CD14-positive monocyte (primary cell): ENCODE data around the gene HIF1A. TPM values are rescaled to one million over a fixed set of nuclear protein-coding genes. Genes with fewer than 3 reads are reported as not detected.
"Not testable (repeated sequence)": the region's sequence is repeated elsewhere in the genome, so short reads cannot be mapped to it uniquely, and the experiment has no call there.

ENCODE experiments used
- DNase-seq, 3 donors: peaks; one replicate each; pipeline ENCODE4 v3.0.0-alpha.2; 2011 to 2022
- H2AFZ ChIP-seq: 2 replicates; pipeline ENCODE4 v1.6.0; 2012; ENCODE audit warnings: mild to moderate bottlenecking, low read depth, low read length, inconsistent platforms; ENCODE audit not compliant: insufficient read depth, poor library complexity, severe bottlenecking
- H3K27ac ChIP-seq, 2 donors: 1 replicate in 1 of 2; 2 replicates in 1 of 2; pipeline ENCODE4 v1.5.1; 2012 to 2013; ENCODE audit warnings: low read length in 2 of 2, control low read depth in 1 of 2, inconsistent platforms in 1 of 2, low read depth in 1 of 2, mild to moderate bottlenecking in 1 of 2
- H3K27me3 ChIP-seq, 2 donors: one replicate each; pipeline versions ENCODE4 v1.6.0 to v1.6.1; 2011 to 2013; ENCODE audit warnings: low read length in 2 of 2; ENCODE audit not compliant: control insufficient read depth in 2 of 2, insufficient read depth in 2 of 2
- H3K36me3 ChIP-seq, 2 donors: replicated peaks in 1 of 2; 1 replicate in 1 of 2; 2 replicates in 1 of 2; pipeline versions ENCODE4 v1.5.1 to v1.6.1; 2012 to 2013; ENCODE audit warnings: low read length in 2 of 2, control low read depth in 1 of 2, inconsistent platforms in 1 of 2, mild to moderate bottlenecking in 1 of 2; ENCODE audit not compliant: insufficient read depth in 2 of 2, control insufficient read depth in 1 of 2
- H3K4me1 ChIP-seq, 2 donors: 1 replicate in 1 of 2; 2 replicates in 1 of 2; pipeline versions ENCODE4 v1.5.1 to v1.6.1; 2012 to 2013; ENCODE audit warnings: low read length in 2 of 2, control low read depth in 1 of 2, inconsistent platforms in 1 of 2, mild to moderate bottlenecking in 1 of 2, moderate library complexity in 1 of 2; ENCODE audit not compliant: insufficient read depth in 2 of 2, control insufficient read depth in 1 of 2
- H3K4me2 ChIP-seq: replicated peaks from 2 replicates; pipeline ENCODE3; 2012; ENCODE audit warnings: low read length, moderate library complexity, mild to moderate bottlenecking; ENCODE audit not compliant: poor library complexity, severe bottlenecking; ENCODE audit errors: extremely low read depth
- H3K4me3 ChIP-seq, 3 experiments: fragments of 200-600 bp in 1 of 3; sonication (generic) in 1 of 3; replicated peaks in 1 of 3; 1 replicate in 2 of 3; 2 replicates in 1 of 3; pipeline ENCODE4 v1.5.1; 2011 to 2013; ENCODE audit warnings: low read length in 3 of 3, mild to moderate bottlenecking in 3 of 3, control low read depth in 2 of 3, low read depth in 2 of 3, inconsistent platforms in 1 of 3, moderate library complexity in 1 of 3
- H3K79me2 ChIP-seq: 2 replicates; pipeline ENCODE4 v1.6.0; 2012; ENCODE audit warnings: mild to moderate bottlenecking, control low read depth, inconsistent platforms, low read length, moderate library complexity; ENCODE audit not compliant: insufficient read depth
- H3K9ac ChIP-seq: 2 replicates; pipeline ENCODE4 v1.6.0; 2017; ENCODE audit warnings: low read length, mild to moderate bottlenecking; ENCODE audit not compliant: insufficient read depth, poor library complexity, severe bottlenecking
- H3K9me3 ChIP-seq, 2 donors: replicated peaks in 1 of 2; 1 replicate in 1 of 2; 2 replicates in 1 of 2; pipeline versions ENCODE4 v1.5.1 to v1.6.1; 2012 to 2013; ENCODE audit warnings: low read length in 2 of 2, control low read depth in 1 of 2; ENCODE audit not compliant: control insufficient read depth in 1 of 2, insufficient read depth in 1 of 2
- H4K20me1 ChIP-seq: 2 replicates; pipeline ENCODE4 v1.6.0; 2012; ENCODE audit warnings: mild to moderate bottlenecking, low read length, control low read depth, moderate library complexity; ENCODE audit not compliant: insufficient read depth
- H3K27ac Mint-ChIP-seq, 7 donors: one replicate each; pipeline ENCODE4 v1.8.0; 2020; ENCODE audit warnings: mild to moderate bottlenecking in 7 of 7, mixed read lengths in 7 of 7, moderate library complexity in 6 of 7, inconsistent platforms in 2 of 7
- H3K27me3 Mint-ChIP-seq, 3 donors: one replicate each; pipeline ENCODE4 v1.8.0; 2021 to 2022; ENCODE audit warnings: low read depth in 3 of 3, mild to moderate bottlenecking in 3 of 3, mixed read lengths in 3 of 3, moderate library complexity in 3 of 3, inconsistent platforms in 1 of 3
- H3K36me3 Mint-ChIP-seq, 2 donors: one replicate each; pipeline ENCODE4 v1.8.0; 2020; ENCODE audit warnings: mixed read lengths in 2 of 2, inconsistent platforms in 1 of 2, mild to moderate bottlenecking in 1 of 2
- H3K4me1 Mint-ChIP-seq: one replicate; pipeline ENCODE4 v1.8.0; 2020; ENCODE audit warnings: mild to moderate bottlenecking, mixed read lengths
- H3K4me3 Mint-ChIP-seq, 2 donors: one replicate each; pipeline ENCODE4 v1.8.0; 2020; ENCODE audit warnings: mild to moderate bottlenecking in 2 of 2, mixed read lengths in 2 of 2, moderate library complexity in 1 of 2
- H3K9me3 Mint-ChIP-seq, 7 donors: one replicate each; pipeline ENCODE4 v1.8.0; 2020 to 2022; ENCODE audit warnings: mixed read lengths in 7 of 7, mild to moderate bottlenecking in 6 of 7, moderate library complexity in 6 of 7, inconsistent platforms in 2 of 7
- CTCF ChIP-seq: fragments of 200-600 bp; IDR thresholded peaks from one replicate; pipeline ENCODE4 v1.8.0; 2022; ENCODE audit warnings: antibody characterized with exemption, mild to moderate bottlenecking
- WGBS: methylation state at CpG from one replicate; pipeline ENCODE4 v1.1.5; 2013; ENCODE audit warnings: missing lambda C conversion rate; ENCODE audit not compliant: insufficient coverage; 5-methylcytosine and 5-hydroxymethylcytosine counted together
- intact Hi-C, 2 donors: fragments of 100-400 bp; cut with micrococcal nuclease; formaldehyde crosslinking; loops; one replicate each; pipeline versions ENCODE4 v1.15.0 to v1.15.1; 2023
- polyA plus RNA-seq, 3 donors: library from polyadenylated mRNA; depleted of rRNA in 1 of 3; unstranded in 2 of 3; stranded (reverse) in 1 of 3; fragments of 300-500 nt in 2 of 3; fragments of >200 nt in 1 of 3; fragmentation: Illumina TruSeq in 2 of 3; gene quantifications; 1 replicate in 2 of 3; 2 replicates in 1 of 3; pipeline ENCODE4 v1.2.3, GENCODE V29; 2012 to 2021

HIF1A gene
- polyA plus RNA-seq, 3 donors = 79.0 to 137 (median 137) TPM

DNA sequence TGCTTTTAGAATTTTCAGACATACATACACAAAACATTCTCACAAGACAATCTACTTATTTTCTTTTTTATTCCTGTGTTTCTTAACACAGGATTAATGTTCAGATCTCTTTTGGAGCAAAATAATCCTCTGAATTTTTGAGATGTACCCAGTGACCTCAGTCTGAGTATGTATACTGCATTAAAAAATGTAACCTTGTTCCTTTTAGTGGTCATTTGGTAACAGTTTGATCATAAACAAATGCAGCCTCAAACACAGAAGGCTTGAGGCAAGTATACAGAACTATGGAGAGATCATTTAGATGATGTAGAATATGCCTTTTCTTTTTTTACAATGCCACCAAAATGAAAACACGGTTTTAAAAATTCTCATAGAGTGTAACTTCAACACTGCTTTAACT is 9.7 kb downstream of the HIF1A start:
- H3K4me3 Mint-ChIP-seq = no peak overlapping the region
- Histone ChIP-seq H3K4me2 (no peak overlapping the region), H3K4me1 (peaks cover 4 to 9% of the 10 kb centered on the region in 2 donors), H3K27me3 (no peaks in the 10 kb centered on the region), H3K9me3 (no peaks in the 10 kb centered on the region), H3K36me3 (no peaks in the 10 kb centered on the region), H4K20me1 (peaks cover 94% of the 10 kb centered on the region), H2AFZ (no peak overlapping the region), H3K4me3 (no peak overlapping the region), H3K79me2 (peaks cover 91% of the 10 kb centered on the region), H3K9ac (no peak overlapping the region), H3K27ac (peak overlapping the region in 1 of 2 donors; percentile 8)
- H3K4me1 Mint-ChIP-seq = peaks cover 61% of the 10 kb centered on the region
- H3K9me3 Mint-ChIP-seq = peaks cover 0 to 3% (median 0%) of the 10 kb centered on the region in 7 donors
- no peak overlapping the region for H3K27ac Mint-ChIP-seq
- no peaks in the 10 kb centered on the region for H3K27me3 Mint-ChIP-seq
- no peak for TF ChIP-seq CTCF
- DNase-seq = no peak
- intact Hi-C loops = no loop called here
- WGBS = no CpG with 5 or more reads among the region's 1 CpG
- peaks cover 4 to 42% of the 10 kb centered on the region in 2 donors for H3K36me3 Mint-ChIP-seq

DNA sequence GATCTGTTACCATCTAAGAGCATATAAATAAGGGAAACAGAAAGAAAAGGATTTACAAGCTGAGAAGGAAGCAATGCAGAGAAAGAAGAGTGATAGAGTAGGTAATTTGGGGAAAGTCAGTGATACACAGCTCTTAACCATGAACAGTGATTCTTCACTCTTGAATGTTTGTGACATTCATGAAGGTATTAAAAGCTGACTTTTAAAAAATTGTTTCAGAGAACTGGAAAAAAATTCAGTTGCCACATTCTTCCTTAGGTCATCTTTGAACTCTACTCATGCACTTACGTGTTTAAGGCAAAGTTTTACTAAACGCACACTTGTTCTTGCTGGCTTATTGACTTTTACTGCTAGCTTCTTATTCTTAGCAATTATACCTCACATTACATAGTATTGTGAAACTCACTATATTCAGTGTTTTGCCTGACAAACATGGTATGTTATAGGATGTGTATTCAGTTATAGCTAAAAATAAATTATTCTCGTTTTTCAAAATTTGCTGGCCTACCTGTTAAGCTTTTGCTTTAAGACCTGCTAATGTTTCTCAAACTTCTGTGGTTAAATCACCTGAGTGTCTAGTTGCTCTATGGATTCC is 10.9 kb downstream of the HIF1A start:
- Mint-ChIP-seq H3K27me3 (no peaks in the 10 kb centered on the region), H3K36me3 (peaks cover 4 to 35% of the 10 kb centered on the region in 2 donors), H3K27ac (no peak overlapping the region), H3K9me3 (peaks cover 0 to 3% (median 0%) of the 10 kb centered on the region in 7 donors), H3K4me1 (peaks cover 57% of the 10 kb centered on the region), H3K4me3 (no peak overlapping the region)
- Histone ChIP-seq H2AFZ (no peak overlapping the region), H3K4me1 (no peaks in the 10 kb centered on the region), H3K36me3 (no peaks in the 10 kb centered on the region), H4K20me1 (peaks cover 94% of the 10 kb centered on the region), H3K4me2 (no peak overlapping the region), H3K79me2 (peaks cover 91% of the 10 kb centered on the region), H3K27me3 (no peaks in the 10 kb centered on the region), H3K9me3 (no peaks in the 10 kb centered on the region), H3K4me3 (no peak overlapping the region), H3K27ac (no peak overlapping the region), H3K9ac (no peak overlapping the region)
- TF ChIP-seq CTCF = no peak
- no CpG with 5 or more reads among the region's 3 CpGs for WGBS
- intact Hi-C loops = no loop called here
- DNase-seq = no peak

DNA sequence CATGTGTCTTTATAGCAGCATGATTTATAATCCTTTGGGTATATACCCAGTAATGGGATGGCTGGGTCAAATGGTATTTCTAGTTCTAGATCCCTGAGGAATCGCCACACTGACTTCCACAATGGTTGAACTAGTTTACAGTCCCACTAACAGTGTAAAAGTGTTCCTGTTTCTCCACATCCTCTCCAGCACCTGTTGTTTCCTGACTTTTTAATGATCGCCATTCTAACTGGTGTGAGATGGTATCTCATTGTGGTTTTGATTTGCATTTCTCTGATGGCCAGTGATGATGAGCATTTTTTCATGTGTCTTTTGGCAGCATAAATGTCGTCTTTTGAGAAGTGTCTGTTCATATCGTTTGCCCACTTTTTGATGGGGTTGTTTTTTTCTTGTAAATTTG is 12.5 kb downstream of the HIF1A start:
- H3K27me3 Mint-ChIP-seq, H3K36me3 ChIP-seq, H3K9ac ChIP-seq, H3K4me1 ChIP-seq, H3K27ac Mint-ChIP-seq, H3K4me3 Mint-ChIP-seq, H3K27ac ChIP-seq, intact Hi-C loops, H3K27me3 ChIP-seq, H2AFZ ChIP-seq, H3K4me3 ChIP-seq, H3K9me3 Mint-ChIP-seq, H3K9me3 ChIP-seq, H3K4me2 ChIP-seq, DNase-seq: not testable (repeated sequence)
- peaks cover 91% of the 10 kb centered on the region for H3K79me2 ChIP-seq
- peaks cover 4 to 40% of the 10 kb centered on the region in 2 donors for H3K36me3 Mint-ChIP-seq
- H3K4me1 Mint-ChIP-seq = peaks cover 60% of the 10 kb centered on the region
- H4K20me1 ChIP-seq = peaks cover 94% of the 10 kb centered on the region
- WGBS = no CpG with 5 or more reads among the region's 4 CpGs
